Glutamatergic neuron (in vitro differentiated cells): ENCODE data around the gene DGKG. TPM values are rescaled to one million over a fixed set of nuclear protein-coding genes. Genes with fewer than 3 reads are reported as not detected.

Source experiments
- DNase-seq: peaks from one replicate; pipeline ENCODE4 v3.0.0; 2022
- H3K27ac Mint-ChIP-seq: one replicate; pipeline ENCODE4 v1.8.0; 2020; ENCODE audit warnings: mild to moderate bottlenecking, mixed read lengths, inconsistent platforms; ENCODE audit not compliant: unreplicated experiment
- H3K27me3 Mint-ChIP-seq: one replicate; pipeline ENCODE4 v1.8.0; 2020; ENCODE audit warnings: mild to moderate bottlenecking, moderate library complexity, mixed read lengths, inconsistent platforms; ENCODE audit not compliant: unreplicated experiment
- H3K36me3 Mint-ChIP-seq: one replicate; pipeline ENCODE4 v1.8.0; 2020; ENCODE audit warnings: mild to moderate bottlenecking, mixed read lengths, inconsistent platforms; ENCODE audit not compliant: unreplicated experiment
- H3K4me1 Mint-ChIP-seq: one replicate; pipeline ENCODE4 v1.8.0; 2020; ENCODE audit warnings: mild to moderate bottlenecking, low read depth, mixed read lengths, inconsistent platforms; ENCODE audit not compliant: unreplicated experiment
- H3K4me3 Mint-ChIP-seq: one replicate; pipeline ENCODE4 v1.8.0; 2020; ENCODE audit warnings: mild to moderate bottlenecking, mixed read lengths, inconsistent platforms; ENCODE audit not compliant: unreplicated experiment
- H3K9me3 Mint-ChIP-seq: one replicate; pipeline ENCODE4 v1.8.0; 2020; ENCODE audit warnings: mild to moderate bottlenecking, moderate library complexity, mixed read lengths, inconsistent platforms; ENCODE audit not compliant: unreplicated experiment
- CTCF ChIP-seq: fragments of 200-600 bp; sonication (generic); IDR thresholded peaks from one replicate; pipeline ENCODE4 v1.5.0; 2021; ENCODE audit not compliant: partially characterized antibody, unreplicated experiment
- total RNA-seq: library from RNA; stranded (reverse); fragmentation: NEBNext Ultra II Directional; extraction: Animal tissue kit (Norgen Biotek cat#: 25700); gene quantifications from one replicate; pipeline ENCODE4 v1.2.1, GENCODE V29; 2021; ENCODE audit not compliant: unreplicated experiment

DGKG gene
- total RNA-seq, 1 donor from 2014 or later = 24.1 TPM

- H3K4me1 Mint-ChIP-seq = no peaks in the 10 kb centered on the region
- TF ChIP-seq CTCF = no peak
- H3K27me3 Mint-ChIP-seq = peaks cover 1% of the 10 kb centered on the region
- peaks cover 4% of the 10 kb centered on the region for H3K36me3 Mint-ChIP-seq
- DNase-seq = no peak
- no peaks in the 10 kb centered on the region for H3K9me3 Mint-ChIP-seq
- no peak overlapping the region for H3K27ac Mint-ChIP-seq
- H3K4me3 Mint-ChIP-seq = no peak overlapping the region
These were observed 77.7 kb downstream of the DGKG start for GRCh38 chr3:186284349-186284652.

GRCh38 chr3:186283651-186284348 lies 78.2 kb downstream of the DGKG start:
- Mint-ChIP-seq H3K36me3 (peaks cover 4% of the 10 kb centered on the region), H3K27ac (no peak overlapping the region), H3K4me3 (no peak overlapping the region), H3K9me3 (no peaks in the 10 kb centered on the region), H3K4me1 (no peaks in the 10 kb centered on the region), H3K27me3 (peaks cover 1% of the 10 kb centered on the region)
- TF ChIP-seq CTCF = no peak
- no peak for DNase-seq

GRCh38 chr3:186283096-186283495 lies 78.9 kb downstream of the DGKG start:
- H3K4me3 Mint-ChIP-seq = no peak overlapping the region
- no peaks in the 10 kb centered on the region for H3K4me1 Mint-ChIP-seq
- H3K27me3 Mint-ChIP-seq = peaks cover 1% of the 10 kb centered on the region
- no peak for TF ChIP-seq CTCF
- H3K27ac Mint-ChIP-seq = no peak overlapping the region
- peaks cover 4% of the 10 kb centered on the region for H3K36me3 Mint-ChIP-seq
- no peak for DNase-seq
- H3K9me3 Mint-ChIP-seq = no peaks in the 10 kb centered on the region

- DNase-seq = no peak
- Mint-ChIP-seq H3K4me3 (no peak overlapping the region), H3K4me1 (no peaks in the 10 kb centered on the region), H3K27me3 (peaks cover 1% of the 10 kb centered on the region), H3K36me3 (peaks cover 4% of the 10 kb centered on the region), H3K9me3 (no peaks in the 10 kb centered on the region), H3K27ac (no peak overlapping the region)
- TF ChIP-seq CTCF = no peak
These were observed 80.9 kb downstream of the DGKG start for GRCh38 chr3:186281176-186281575.

- H3K4me3 Mint-ChIP-seq = no peak overlapping the region
- DNase-seq = no peak
- H3K27ac Mint-ChIP-seq = no peak overlapping the region
- H3K9me3 Mint-ChIP-seq = no peaks in the 10 kb centered on the region
- H3K4me1 Mint-ChIP-seq = no peaks in the 10 kb centered on the region
- peaks cover under 1% of the 10 kb centered on the region for H3K36me3 Mint-ChIP-seq
- peaks cover 1% of the 10 kb centered on the region for H3K27me3 Mint-ChIP-seq
- no peak for TF ChIP-seq CTCF
These were observed 81.3 kb downstream of the DGKG start for GRCh38 chr3:186280737-186281136.
